Non-pigmented ciliary epithelial cell (primary cell): Measurements from ENCODE around the gene WWC2.

ENCODE experiments used
- DNase-seq: peaks from one replicate; pipeline ENCODE4 v3.0.0-alpha.2; 2010; ENCODE audit warnings: low read depth

WWC2 gene

DNA sequence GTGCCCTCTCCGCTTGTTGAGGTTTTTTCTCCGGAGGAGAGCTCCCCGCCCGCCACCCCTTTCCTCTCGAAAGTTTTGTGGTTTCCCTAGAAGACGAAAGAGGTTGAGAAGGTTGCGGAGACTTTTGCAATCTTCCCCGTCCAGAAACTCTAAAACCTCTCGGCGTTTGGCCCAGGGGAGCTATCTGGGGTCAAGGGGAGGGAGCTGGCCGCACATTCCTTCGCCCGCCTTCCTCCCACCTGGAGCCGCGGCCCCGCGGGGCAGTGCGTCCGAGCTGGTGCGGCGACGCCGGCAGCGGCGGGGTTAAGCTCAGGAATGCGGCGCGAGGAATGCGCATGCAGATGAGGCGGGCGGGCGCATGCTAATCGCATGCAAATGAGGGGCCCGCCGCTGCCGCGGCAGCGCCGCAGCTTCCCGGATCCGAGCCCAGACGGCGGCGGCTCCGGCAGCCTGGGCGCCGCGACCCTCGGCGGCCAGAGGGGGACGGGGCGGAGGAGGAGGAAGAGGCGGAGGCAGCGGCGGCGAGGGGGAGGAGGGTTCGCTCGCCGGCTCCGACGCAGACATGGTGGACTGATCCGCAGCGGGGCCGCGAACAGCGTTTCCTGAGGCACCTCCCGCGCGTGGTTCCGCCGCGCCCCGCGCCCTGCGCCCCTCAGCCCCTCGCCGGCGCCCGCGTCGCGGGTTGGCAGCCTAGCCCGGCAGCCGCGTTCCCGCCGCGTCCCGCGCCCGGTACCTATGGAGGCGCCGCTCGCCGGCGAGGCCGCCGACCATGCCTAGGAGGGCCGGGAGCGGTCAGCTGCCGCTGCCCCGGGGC, at the start of gene WWC2:
Gene WWC2, plus strand, starts transcription at position 535 of the 814 bp plus-strand sequence. Its CDS starts 235 bp downstream, at position 770.
- DNase-seq, result peak; percentile 63

DNA sequence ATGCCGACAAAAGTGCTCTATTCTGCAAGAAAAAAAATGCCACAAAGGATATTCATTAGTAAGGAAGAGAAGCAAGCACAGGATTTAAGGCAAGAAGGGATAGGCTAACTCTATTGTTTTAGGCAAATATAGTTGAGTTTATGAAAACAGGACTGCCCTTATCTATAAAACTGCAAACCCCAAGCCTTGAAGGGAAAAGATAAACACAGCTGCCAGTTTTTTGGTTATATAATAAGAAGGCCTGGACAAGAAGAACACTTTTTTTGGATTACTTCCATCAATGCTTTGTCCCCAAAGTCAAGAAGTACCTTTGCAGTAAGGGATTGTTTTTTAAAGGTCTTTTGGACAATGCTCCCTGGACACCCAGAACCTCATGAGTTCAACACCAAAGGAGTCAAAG, 45.4 kb upstream of the WWC2 start:
- no peak for DNase-seq

GRCh38 chr4:183057255-183057654, 41.8 kb upstream of the WWC2 start:
- DNase-seq, result no peak

DNA sequence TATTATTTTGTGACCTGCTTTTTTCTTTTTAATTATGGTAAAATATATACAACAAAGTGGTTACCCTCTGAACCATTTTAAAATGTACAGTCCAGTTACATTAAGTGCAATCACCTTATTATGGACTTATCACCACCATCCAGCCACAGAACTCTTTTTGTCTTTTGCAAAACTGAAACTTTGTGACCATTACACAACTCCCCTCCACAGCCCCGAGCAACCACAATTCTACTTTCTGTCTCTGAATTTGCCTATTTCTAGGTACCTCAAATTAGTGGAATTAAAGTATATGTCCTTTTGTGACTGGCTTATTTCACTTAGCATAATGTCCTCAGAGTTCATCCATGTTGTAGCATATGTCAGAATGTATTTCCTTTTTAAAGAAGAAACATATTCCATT, 39.3 kb upstream of the WWC2 start:
- DNase-seq, result no peak

- no peak for DNase-seq
These were observed 30.6 kb upstream of the WWC2 start for GRCh38 chr4:183068502-183068901.

GRCh38 chr4:183071222-183071621, 27.8 kb upstream of the WWC2 start:
- no peak for DNase-seq

DNA sequence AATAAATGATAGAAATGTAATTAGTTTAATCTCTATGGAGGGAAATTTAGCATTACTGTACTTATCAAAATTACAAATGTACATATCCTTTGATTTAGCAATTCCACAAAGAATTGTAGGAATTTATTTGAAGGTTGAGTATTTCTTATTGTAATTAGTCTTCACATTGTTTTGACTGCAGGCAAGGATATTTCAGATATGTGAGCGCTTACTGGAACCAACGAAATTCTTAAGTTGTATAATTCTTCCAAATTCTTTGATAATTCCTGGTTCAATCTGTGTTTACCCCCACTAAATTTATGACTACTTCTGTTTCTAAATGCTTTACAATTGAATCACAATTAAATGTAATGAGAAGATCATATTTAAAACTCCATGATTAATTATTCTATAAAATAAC, 26.9 kb upstream of the WWC2 start:
- no peak for DNase-seq

- no peak for DNase-seq
These were observed 25.3 kb upstream of the WWC2 start for GRCh38 chr4:183073838-183074145.

DNA sequence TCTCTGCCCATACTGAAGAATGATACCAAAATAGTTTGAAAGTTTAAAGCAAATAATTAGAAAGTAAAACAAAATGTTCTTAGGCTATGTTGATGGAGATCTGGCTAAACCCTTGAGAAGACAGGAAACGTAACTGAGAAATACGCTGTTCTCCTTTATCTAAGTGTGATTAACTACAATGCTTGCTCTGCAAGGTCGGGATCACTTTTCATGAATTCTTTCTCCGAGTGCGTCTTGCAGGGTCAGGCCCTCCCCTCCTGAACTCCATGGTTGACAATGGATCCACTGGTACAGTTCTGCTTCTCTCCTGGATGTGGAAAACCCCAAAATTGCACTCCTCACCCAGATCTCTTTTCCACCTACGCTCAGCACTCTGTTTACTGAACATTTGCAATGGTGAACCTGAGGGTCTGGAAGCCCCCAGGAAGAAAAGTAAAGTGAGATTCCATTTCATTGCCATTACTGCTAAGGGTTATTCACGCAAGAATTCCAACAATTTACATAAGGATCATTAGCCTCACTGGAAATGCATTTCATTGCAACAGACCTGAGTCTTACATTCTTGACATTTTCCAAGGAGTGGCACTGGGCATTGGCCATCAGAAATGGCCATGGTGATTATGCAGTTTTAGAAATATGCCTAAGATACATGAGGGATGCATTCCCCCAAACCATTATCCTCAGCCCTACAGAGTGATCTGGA, 24.6 kb upstream of the WWC2 start:
- no peak for DNase-seq

- DNase-seq, result no peak
These were observed 20.4 kb upstream of the WWC2 start for GRCh38 chr4:183078634-183079033.

- DNase-seq, result no peak
These were observed 18.5 kb upstream of the WWC2 start for GRCh38 chr4:183080372-183081115.

DNA sequence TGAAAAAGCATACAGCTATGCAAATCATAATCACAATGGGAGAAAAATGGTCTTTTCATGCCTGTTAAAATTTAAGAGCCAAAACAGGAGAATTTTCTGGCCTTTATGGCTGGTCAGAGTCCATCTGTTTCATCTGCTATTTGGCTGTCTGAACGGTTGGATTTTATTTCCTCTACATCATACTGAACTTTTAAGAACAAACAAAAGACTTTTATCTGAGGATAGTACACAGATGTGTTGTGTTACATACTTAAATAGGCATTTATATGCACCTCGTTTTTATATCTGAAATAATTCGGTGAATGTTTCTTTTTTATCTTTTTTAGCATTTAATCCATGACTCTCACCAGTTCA, 18.0 kb upstream of the WWC2 start:
- no peak for DNase-seq

- no peak for DNase-seq
These were observed 17.0 kb upstream of the WWC2 start for GRCh38 chr4:183082053-183082452.

- no peak for DNase-seq
These were observed 4.5 kb upstream of the WWC2 start for GRCh38 chr4:183094393-183095198.

DNA sequence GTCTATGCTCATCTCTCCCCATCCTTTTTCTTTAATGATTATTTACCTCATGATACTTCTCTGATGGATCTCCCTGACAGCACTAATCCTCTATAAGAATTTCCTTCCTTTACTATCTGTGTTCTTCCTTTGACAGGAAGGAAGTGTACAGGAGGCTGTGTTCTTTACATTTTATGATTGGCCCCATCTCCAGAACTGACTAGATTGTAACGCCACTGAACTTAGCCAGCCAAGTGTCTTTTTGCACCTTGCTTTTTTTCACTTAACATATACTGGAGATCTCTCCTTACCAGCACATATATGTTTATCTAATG, 3.9 kb upstream of the WWC2 start:
- no peak for DNase-seq

GRCh38 chr4:183096276-183096965, 2.6 kb upstream of the WWC2 start:
- DNase-seq, result no peak

DNA sequence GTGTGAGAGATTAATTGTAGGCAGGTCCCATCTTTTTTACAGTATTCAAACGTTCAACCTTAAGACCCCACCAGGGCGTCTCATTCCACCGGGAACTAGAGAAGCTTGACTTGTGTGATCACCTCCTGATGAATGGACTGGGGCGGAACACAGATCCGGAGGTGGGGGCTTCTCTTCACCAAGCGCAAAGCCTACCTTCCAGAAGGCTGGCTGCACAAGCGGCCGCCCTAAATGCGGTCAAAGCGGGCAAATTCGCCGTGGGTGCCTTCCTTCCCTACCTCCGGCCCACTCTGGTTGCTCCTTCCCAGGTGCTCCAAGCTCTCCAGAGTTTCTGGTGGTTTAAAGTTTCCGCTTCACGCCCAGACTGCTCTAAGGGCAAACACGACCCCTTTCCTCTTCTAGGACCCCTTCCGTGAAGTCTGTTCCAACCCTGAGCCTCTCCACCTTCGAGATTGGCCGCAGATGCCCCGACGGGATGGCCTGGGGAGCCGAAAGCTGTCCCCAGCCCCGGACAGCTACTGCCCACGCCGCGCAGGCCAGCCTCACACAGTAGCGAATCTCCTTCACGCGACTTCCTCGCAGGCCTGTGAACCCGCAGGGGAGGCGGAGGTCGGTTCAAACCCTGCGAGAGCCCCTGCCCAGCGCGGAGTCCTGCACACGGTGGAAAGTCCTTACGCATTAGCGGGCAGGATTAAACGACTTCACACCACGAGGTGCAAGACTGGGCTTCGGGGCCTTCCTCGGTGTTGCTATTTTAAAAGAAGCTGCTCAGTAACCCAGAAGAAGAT, 1.6 kb upstream of the WWC2 start:
- no peak for DNase-seq

GRCh38 chr4:183098019-183098722, 886 bp upstream of the WWC2 start:
- no peak for DNase-seq

- no peak for DNase-seq
These were observed 660 bp downstream of the WWC2 start for GRCh38 chr4:183099537-183100297.

- DNase-seq, result no peak
These were observed 1.2 kb downstream of the WWC2 start for GRCh38 chr4:183100298-183100599.
